T-helper 17 cell (primary cell): ENCODE measurements around the gene CPD. TPM values are rescaled to one million over a fixed set of nuclear protein-coding genes. Genes with fewer than 3 reads are reported as not detected.
"Not testable (repeated sequence)": the region's sequence is repeated elsewhere in the genome, so short reads cannot be mapped to it uniquely, and the experiment has no call there.

Source experiments
- ATAC-seq: fragments of 150-1000 bp; cut with Tn5 transposase; 2 replicates; pipeline ENCODE4 v1.10.0; 2021; ENCODE audit warnings: mild to moderate bottlenecking, moderate library complexity
- DNase-seq, 3 donors: peaks; one replicate each; pipeline versions ENCODE4 v3.0.0 to v3.0.0-alpha.2; 2020 to 2021
- H3K9me3 ChIP-seq: one replicate; pipeline ENCODE4 v1.7.0; 2013; ENCODE audit warnings: low read length, mild to moderate bottlenecking; ENCODE audit not compliant: control insufficient read depth, poor library complexity, severe bottlenecking
- H3K27ac Mint-ChIP-seq: one replicate; pipeline ENCODE4 v1.8.0; 2022; ENCODE audit warnings: mild to moderate bottlenecking, moderate library complexity, mixed read lengths
- H3K27me3 Mint-ChIP-seq: one replicate; pipeline ENCODE4 v1.8.0; 2022; ENCODE audit warnings: mixed read lengths
- H3K36me3 Mint-ChIP-seq: one replicate; pipeline ENCODE4 v1.8.0; 2022; ENCODE audit warnings: low read depth, mixed read lengths
- H3K4me1 Mint-ChIP-seq: one replicate; pipeline ENCODE4 v1.8.0; 2022; ENCODE audit warnings: mild to moderate bottlenecking, mixed read lengths
- H3K4me3 Mint-ChIP-seq: one replicate; pipeline ENCODE4 v1.8.0; 2022; ENCODE audit warnings: mild to moderate bottlenecking, moderate library complexity, mixed read lengths
- total RNA-seq, 4 donors: library from RNA in 2 of 4; stranded (reverse) in 2 of 4; gene quantifications; one replicate each; pipeline ENCODE4 v1.2.3 and lab custom pipeline; 2022 to 2026

The CPD gene
- total RNA-seq, 2 donors from 2014 or later, result 34.3 to 43.1 TPM

GRCh38 chr17:30405161-30405560 lies 26.4 kb downstream of the CPD start:
- Mint-ChIP-seq H3K4me1 (peaks cover 28% of the 10 kb centered on the region), H3K27ac (peak overlapping the region; percentile 66), H3K4me3 (no peak overlapping the region), H3K27me3 (no peaks in the 10 kb centered on the region), H3K36me3 (peaks cover 9% of the 10 kb centered on the region)
- no peaks in the 10 kb centered on the region for H3K9me3 ChIP-seq
- ATAC-seq (no peak), DNase-seq (no peak)

- not testable (repeated sequence) for H3K27ac Mint-ChIP-seq, DNase-seq, ATAC-seq, H3K4me3 Mint-ChIP-seq, H3K9me3 ChIP-seq, H3K36me3 Mint-ChIP-seq, H3K27me3 Mint-ChIP-seq
- peaks cover 35% of the 10 kb centered on the region for H3K4me1 Mint-ChIP-seq
Observed at GRCh38 chr17:30410627-30411026, 31.9 kb downstream of the CPD start.

DNA sequence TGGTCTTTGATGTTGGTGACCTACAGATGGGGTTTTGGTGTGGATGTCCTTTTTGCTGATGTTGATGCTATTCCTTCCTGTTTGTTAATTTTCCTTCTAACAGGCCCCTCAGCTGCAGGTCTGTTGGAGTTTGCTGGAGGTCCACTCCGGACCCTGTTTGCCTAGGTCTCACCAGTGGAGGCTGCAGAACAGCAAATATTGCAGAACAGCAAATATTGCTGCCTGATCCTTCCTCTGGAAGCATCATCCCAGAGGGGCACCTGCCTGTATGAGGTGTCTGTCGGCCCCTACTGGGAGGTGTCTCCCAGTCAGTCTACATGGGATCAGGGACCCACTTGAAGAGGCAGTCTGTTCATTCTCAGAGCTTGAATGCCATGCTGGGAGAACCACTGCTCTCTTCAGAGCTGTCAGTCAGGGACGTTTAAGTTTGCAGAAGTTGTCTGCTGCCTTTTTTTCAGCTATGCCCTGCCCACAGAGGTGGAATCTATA lies 33.3 kb downstream of the CPD start:
- not testable (repeated sequence) for H3K36me3 Mint-ChIP-seq, H3K27me3 Mint-ChIP-seq
- peaks cover 35% of the 10 kb centered on the region for H3K4me1 Mint-ChIP-seq

GRCh38 chr17:30413109-30413508 lies 34.4 kb downstream of the CPD start:
- H3K36me3 Mint-ChIP-seq, result peaks cover 7% of the 10 kb centered on the region
- peak overlapping the region; percentile 24 for H3K27ac Mint-ChIP-seq
- H3K9me3 ChIP-seq, result no peaks in the 10 kb centered on the region
- no peak overlapping the region for H3K4me3 Mint-ChIP-seq
- no peaks in the 10 kb centered on the region for H3K27me3 Mint-ChIP-seq
- ATAC-seq (no peak), DNase-seq (no peak)
- peaks cover 42% of the 10 kb centered on the region for H3K4me1 Mint-ChIP-seq

More for the DNA sequence above, 33.3 kb downstream of the CPD start:
- not testable (repeated sequence) for DNase-seq, ATAC-seq, H3K9me3 ChIP-seq
- Mint-ChIP-seq H3K4me3 (peak overlapping the region; percentile 31), H3K27ac (peak overlapping the region; percentile 21)

DNA sequence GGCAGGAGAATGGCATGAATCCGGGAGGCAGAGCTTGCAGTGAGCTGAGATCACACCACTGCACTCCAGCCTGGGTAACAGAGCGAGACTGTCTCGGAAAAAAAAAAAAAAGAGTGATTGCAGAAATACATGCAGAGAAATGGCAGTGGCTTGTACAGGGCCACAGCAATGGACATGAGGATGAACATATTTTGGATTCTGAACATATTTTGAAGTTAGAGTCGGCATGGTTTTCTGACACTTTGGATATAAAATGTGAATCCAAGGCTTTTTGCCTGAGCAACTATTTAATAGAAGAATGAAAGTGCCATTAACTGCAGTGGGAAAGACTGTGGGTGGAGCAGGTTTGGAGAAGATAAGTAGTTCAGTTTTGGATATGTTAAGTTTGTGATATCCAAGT lies 35.8 kb downstream of the CPD start:
- no peaks in the 10 kb centered on the region for H3K9me3 ChIP-seq
- Mint-ChIP-seq H3K27me3 (no peaks in the 10 kb centered on the region), H3K27ac (peak overlapping the region; percentile 34), H3K36me3 (peaks cover 7% of the 10 kb centered on the region), H3K4me3 (no peak overlapping the region), H3K4me1 (peaks cover 34% of the 10 kb centered on the region)
- ATAC-seq (no peak), DNase-seq (no peak)

- H3K4me1 Mint-ChIP-seq, result peaks cover 25% of the 10 kb centered on the region
- ATAC-seq, result no peak
- DNase-seq, result no peak
- no peak overlapping the region for H3K27ac Mint-ChIP-seq
- H3K27me3 Mint-ChIP-seq, result no peaks in the 10 kb centered on the region
- H3K9me3 ChIP-seq, result no peaks in the 10 kb centered on the region
- no peak overlapping the region for H3K4me3 Mint-ChIP-seq
- peaks cover 7% of the 10 kb centered on the region for H3K36me3 Mint-ChIP-seq
Observed at GRCh38 chr17:30415491-30415890, 36.8 kb downstream of the CPD start.

DNA sequence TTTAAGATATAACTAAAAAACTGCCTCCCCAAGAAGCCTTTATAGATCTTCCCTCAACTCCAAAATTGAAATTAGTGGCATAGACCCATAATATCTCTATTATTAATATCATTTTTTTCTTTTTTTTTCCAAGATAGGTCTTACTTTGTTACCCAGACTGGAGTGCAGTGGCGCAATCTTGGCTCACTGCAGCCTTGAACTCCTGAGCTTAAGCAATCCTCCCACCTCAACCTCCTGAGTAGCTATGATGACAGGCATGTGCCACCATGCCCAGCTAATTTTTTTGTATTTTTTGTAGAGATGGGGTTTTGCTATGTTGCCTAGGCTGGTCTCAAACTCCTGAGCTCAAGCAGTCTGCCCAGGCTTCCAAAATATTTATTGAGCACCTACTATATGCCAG lies 39.3 kb downstream of the CPD start:
- H3K27ac Mint-ChIP-seq, H3K9me3 ChIP-seq, ATAC-seq, H3K36me3 Mint-ChIP-seq, H3K27me3 Mint-ChIP-seq, H3K4me3 Mint-ChIP-seq, DNase-seq: not testable (repeated sequence)
- peaks cover 23% of the 10 kb centered on the region for H3K4me1 Mint-ChIP-seq

DNA sequence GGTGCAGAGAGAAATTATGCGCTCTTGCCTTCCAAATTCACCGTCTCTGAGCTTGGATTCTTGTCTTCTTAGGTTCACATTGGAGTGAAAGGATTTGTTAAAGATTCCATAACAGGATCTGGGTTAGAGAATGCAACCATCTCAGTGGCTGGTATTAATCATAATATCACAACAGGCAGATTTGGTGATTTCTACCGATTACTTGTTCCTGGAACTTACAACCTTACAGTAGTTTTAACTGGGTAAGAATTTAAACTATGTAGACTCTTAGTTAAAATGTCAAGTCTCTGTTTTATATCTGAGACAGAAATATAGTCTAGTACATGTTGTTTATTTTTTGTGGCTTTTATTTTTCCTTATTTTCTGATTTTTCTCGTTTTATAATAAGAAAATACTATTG lies 42.9 kb downstream of the CPD start:
- Mint-ChIP-seq H3K27me3 (no peaks in the 10 kb centered on the region), H3K4me3 (no peak overlapping the region), H3K4me1 (peaks cover 12% of the 10 kb centered on the region), H3K27ac (no peak overlapping the region), H3K36me3 (peaks cover 8% of the 10 kb centered on the region)
- ATAC-seq, result no peak
- H3K9me3 ChIP-seq, result no peaks in the 10 kb centered on the region
- DNase-seq, result no peak

DNA sequence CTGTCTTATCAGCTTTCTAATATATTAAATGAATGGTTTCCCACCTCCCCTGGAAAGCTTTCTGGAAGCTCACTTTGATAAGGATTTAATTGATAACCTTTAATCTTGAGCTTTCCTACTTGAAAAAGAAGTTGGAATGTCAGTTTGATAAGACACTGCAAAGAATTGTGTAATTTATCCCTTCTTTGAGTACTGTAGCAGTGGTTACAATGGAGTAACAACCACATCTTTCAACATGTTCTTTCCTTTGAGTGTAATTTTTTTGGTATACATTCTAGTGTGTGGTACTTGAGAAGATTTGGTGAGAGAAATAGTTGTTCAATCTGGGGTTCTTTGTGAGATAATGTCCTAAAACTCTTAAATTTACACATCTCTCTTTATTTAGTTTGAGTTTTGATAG lies 43.4 kb downstream of the CPD start:
- no peak for DNase-seq
- H3K4me3 Mint-ChIP-seq, result no peak overlapping the region
- H3K27me3 Mint-ChIP-seq, result no peaks in the 10 kb centered on the region
- H3K27ac Mint-ChIP-seq, result no peak overlapping the region
- no peak for ATAC-seq
- H3K36me3 Mint-ChIP-seq, result peaks cover 8% of the 10 kb centered on the region
- H3K9me3 ChIP-seq, result no peaks in the 10 kb centered on the region
- peaks cover 12% of the 10 kb centered on the region for H3K4me1 Mint-ChIP-seq

GRCh38 chr17:30424471-30424870 lies 45.7 kb downstream of the CPD start:
- peaks cover 10% of the 10 kb centered on the region for H3K36me3 Mint-ChIP-seq
- ATAC-seq (no peak), DNase-seq (no peak)
- no peak overlapping the region for H3K4me3 Mint-ChIP-seq
- no peaks in the 10 kb centered on the region for H3K9me3 ChIP-seq
- H3K4me1 Mint-ChIP-seq, result peaks cover 7% of the 10 kb centered on the region
- no peak overlapping the region for H3K27ac Mint-ChIP-seq
- H3K27me3 Mint-ChIP-seq, result no peaks in the 10 kb centered on the region

DNA sequence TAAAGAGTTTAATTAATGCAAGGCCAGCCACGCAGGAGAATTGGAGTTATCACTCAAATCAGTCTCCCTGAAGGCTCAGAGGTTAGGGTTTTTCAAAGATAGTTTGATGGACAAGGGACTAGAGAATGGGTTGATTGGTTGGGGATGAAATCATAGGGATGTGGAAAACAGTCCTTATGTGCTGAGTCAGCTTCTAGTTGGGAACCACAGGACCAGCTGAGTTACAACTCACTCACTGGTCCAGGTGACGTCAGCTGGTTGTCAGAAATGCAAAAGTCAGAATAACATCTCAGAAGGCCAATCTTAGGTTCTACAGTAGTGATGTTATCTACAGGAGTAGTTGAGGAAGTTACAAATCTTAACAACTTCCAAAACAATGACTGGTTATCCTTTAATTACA lies 47.6 kb downstream of the CPD start:
- Mint-ChIP-seq H3K4me1 (peaks cover 9% of the 10 kb centered on the region), H3K27ac (no peak overlapping the region), H3K4me3 (no peak overlapping the region), H3K36me3 (peaks cover 9% of the 10 kb centered on the region), H3K27me3 (no peaks in the 10 kb centered on the region)
- no peak for ATAC-seq
- DNase-seq, result no peak
- H3K9me3 ChIP-seq, result no peaks in the 10 kb centered on the region

GRCh38 chr17:30427611-30428010 lies 48.9 kb downstream of the CPD start:
- no peak for ATAC-seq
- Mint-ChIP-seq H3K27ac (peak overlapping the region; percentile 35), H3K36me3 (peaks cover 9% of the 10 kb centered on the region)

DNA sequence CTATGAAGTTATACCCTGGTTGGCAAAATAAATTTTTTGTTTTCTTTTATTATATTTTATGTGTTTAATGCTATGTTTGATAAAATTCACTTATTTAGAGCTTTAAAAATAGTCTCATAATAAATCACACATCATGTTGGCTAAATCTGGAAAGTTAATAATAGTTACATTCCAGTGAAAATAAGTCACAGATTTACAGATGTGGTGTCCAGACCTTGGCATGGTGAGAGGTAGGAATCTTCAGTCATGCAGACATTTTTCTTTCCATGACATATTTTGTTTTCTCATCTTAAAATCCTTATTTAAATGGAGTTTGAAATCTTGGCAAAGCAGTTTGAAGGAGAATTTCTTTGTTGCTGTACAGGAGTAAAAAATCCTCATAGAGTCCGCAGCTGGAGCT lies 50.4 kb downstream of the CPD start:
- Mint-ChIP-seq H3K27me3 (no peaks in the 10 kb centered on the region), H3K27ac (no peak overlapping the region), H3K36me3 (peaks cover 14% of the 10 kb centered on the region)

More at GRCh38 chr17:30427611-30428010, 48.9 kb downstream of the CPD start:
- Mint-ChIP-seq H3K4me3 (peak overlapping the region; percentile 2), H3K4me1 (peaks cover 9% of the 10 kb centered on the region), H3K27me3 (no peaks in the 10 kb centered on the region)
- DNase-seq, result no peak
- H3K9me3 ChIP-seq, result no peaks in the 10 kb centered on the region

GRCh38 chr17:30433514-30433913 lies 54.8 kb downstream of the CPD start:
- DNase-seq (no peak), ATAC-seq (no peak)
- Mint-ChIP-seq H3K27me3 (no peaks in the 10 kb centered on the region), H3K27ac (no peak overlapping the region), H3K4me1 (peaks cover 12% of the 10 kb centered on the region), H3K36me3 (peaks cover 19% of the 10 kb centered on the region), H3K4me3 (no peak overlapping the region)
- H3K9me3 ChIP-seq, result no peaks in the 10 kb centered on the region

More for the DNA sequence above, 50.4 kb downstream of the CPD start:
- no peak for ATAC-seq
- no peak for DNase-seq
- Mint-ChIP-seq H3K4me3 (no peak overlapping the region), H3K4me1 (peaks cover 9% of the 10 kb centered on the region)
- H3K9me3 ChIP-seq, result no peaks in the 10 kb centered on the region
